SK-N-MC (cell line): ENCODE data around the gene IQGAP1.

Source experiments
- EZH2 ChIP-seq: fragments of 200-600 bp; sonication (generic); IDR thresholded peaks from one replicate; pipeline ENCODE4 v1.6.1; 2017; ENCODE audit warnings: antibody characterized with exemption
- FOXP2 ChIP-seq: optimal IDR thresholded peaks from 2 replicates; pipeline ENCODE3; 2011; ENCODE audit warnings: mild to moderate bottlenecking, moderate library complexity; ENCODE audit not compliant: insufficient read depth; ENCODE audit errors: extremely low read length, control extremely low read depth
- POLR2AphosphoS5 ChIP-seq: IDR thresholded peaks from 2 replicates; pipeline ENCODE4 v1.6.1; 2012; ENCODE audit warnings: mild to moderate bottlenecking, low read depth, low read length, borderline replicate concordance

GRCh38 chr15:90422043-90422442 is 34.0 kb downstream of the IQGAP1 start:
- TF ChIP-seq EZH2 (no peak), POLR2AphosphoS5 (no peak), FOXP2 (no peak)
